ENCODE results near the gene UBLCP1.

The UBLCP1 gene

GRCh38 chr5:159324986-159325385 lies 61.9 kb downstream of the UBLCP1 start:
- no peak for TF ChIP-seq CTCF (IDR thresholded peaks at IDR 0.05; ENCODE audit: low read depth, low read length)
- H3K4me3 ChIP-seq (ENCODE audit: low read depth, low read length), result no peak overlapping the region

GRCh38 chr5:159330131-159330800 lies 67.2 kb downstream of the UBLCP1 start, which contains the start of gene IL12B:
Gene IL12B, minus strand, starts transcription at chr5:159330487. Its CDS starts 3,705 bp downstream, at chr5:159326782.
- peak within 1 kb of the TSS; percentile 57 for H3K4me3 ChIP-seq (ENCODE audit: low read depth, low read length)
- TF ChIP-seq CTCF (IDR thresholded peaks at IDR 0.05; ENCODE audit: low read depth, low read length), result no peak

GRCh38 chr5:159331093-159331973 lies 68.2 kb downstream of the UBLCP1 start:
- peak; percentile 72 for TF ChIP-seq CTCF (IDR thresholded peaks at IDR 0.05; ENCODE audit: low read depth, low read length)
- H3K4me3 ChIP-seq (ENCODE audit: low read depth, low read length), result peak overlapping the region; percentile 57

- H3K4me3 ChIP-seq (ENCODE audit: low read depth, low read length), result no peak overlapping the region
- TF ChIP-seq CTCF (IDR thresholded peaks at IDR 0.05; ENCODE audit: low read depth, low read length), result no peak
These were observed 69.9 kb downstream of the UBLCP1 start for GRCh38 chr5:159332800-159333544.

- H3K4me3 ChIP-seq (ENCODE audit: low read depth, low read length), result no peak overlapping the region
- TF ChIP-seq CTCF (IDR thresholded peaks at IDR 0.05; ENCODE audit: low read depth, low read length), result no peak
These were observed 70.4 kb downstream of the UBLCP1 start for GRCh38 chr5:159333545-159333925.

Measured in WI38 (cell line).